H54 (cell line): ENCODE results near the gene SCD5.

Experiments used
- DNase-seq: peaks from one replicate; pipeline ENCODE4 v3.0.0; 2011; ENCODE audit warnings: low spot score, mixed read lengths; ENCODE audit not compliant: insufficient read length
- FAIRE-seq: peaks from 3 replicates; lab custom pipeline; 2011; peaks lifted over from hg19 to GRCh38; lab: Jason Lieb, UNC
- POLR2A ChIP-seq: IDR thresholded peaks from 2 replicates; pipeline ENCODE4 v1.6.1; 2011; ENCODE audit warnings: low read depth, mild to moderate bottlenecking, low read length

The SCD5 gene

GRCh38 chr4:82770607-82771006, 28.0 kb downstream of the SCD5 start:
- TF ChIP-seq POLR2A, result no peak
- FAIRE-seq (no peak), DNase-seq (no peak)

GRCh38 chr4:82765134-82765533, 33.5 kb downstream of the SCD5 start:
- DNase-seq, result no peak
- TF ChIP-seq POLR2A, result no peak
- FAIRE-seq, result no peak

GRCh38 chr4:82761229-82761628, 37.4 kb downstream of the SCD5 start:
- no peak for TF ChIP-seq POLR2A
- no peak for DNase-seq
- FAIRE-seq, result no peak

GRCh38 chr4:82758701-82759685, 39.6 kb downstream of the SCD5 start:
- no peak for TF ChIP-seq POLR2A
- no peak for FAIRE-seq
- DNase-seq, result no peak

- FAIRE-seq, result no peak
- DNase-seq, result no peak
- TF ChIP-seq POLR2A, result no peak
Observed at GRCh38 chr4:82756061-82756460, 42.5 kb downstream of the SCD5 start.

GRCh38 chr4:82755650-82756049, 42.9 kb downstream of the SCD5 start:
- FAIRE-seq (no peak), DNase-seq (no peak)

GRCh38 chr4:82754513-82755165, 44.0 kb downstream of the SCD5 start:
- no peak for DNase-seq
- FAIRE-seq, result no peak
- no peak for TF ChIP-seq POLR2A

More at GRCh38 chr4:82755650-82756049, 42.9 kb downstream of the SCD5 start:
- no peak for TF ChIP-seq POLR2A

- FAIRE-seq (no peak), DNase-seq (no peak)
- no peak for TF ChIP-seq POLR2A
Observed at GRCh38 chr4:82753725-82754410, 44.7 kb downstream of the SCD5 start.

- FAIRE-seq (no peak), DNase-seq (no peak)
- TF ChIP-seq POLR2A, result no peak
Observed at GRCh38 chr4:82753238-82753637, 45.4 kb downstream of the SCD5 start.

GRCh38 chr4:82748810-82749470, 49.7 kb downstream of the SCD5 start:
- no peak for FAIRE-seq

GRCh38 chr4:82747686-82748575, 50.7 kb downstream of the SCD5 start:
- FAIRE-seq (no peak), DNase-seq (no peak)
- no peak for TF ChIP-seq POLR2A

More at GRCh38 chr4:82748810-82749470, 49.7 kb downstream of the SCD5 start:
- DNase-seq, result no peak
- TF ChIP-seq POLR2A, result no peak
